GM23338 (cell line): ENCODE results near the gene DUS3L. TPM values are rescaled to one million over a fixed set of nuclear protein-coding genes. Genes with fewer than 3 reads are reported as not detected.

Experiments
- ATAC-seq: fragments of 200-7000 bp; cut with Tn5 transposase; 3 replicates; pipeline ENCODE4 v1.9.1; 2020
- DNase-seq: peaks from one replicate; pipeline ENCODE4 v3.0.0-alpha.2; 2015; ENCODE audit warnings: low spot score
- H2AFZ ChIP-seq: fragments of 200-600 bp; sonication (generic); 2 replicates; pipeline ENCODE4 v1.8.0; 2016; ENCODE audit warnings: antibody characterized with exemption, mild to moderate bottlenecking, moderate library complexity
- H3F3A ChIP-seq: fragments of 200-600 bp; sonication (generic); replicated peaks from 2 replicates; pipeline ENCODE4 v1.8.0; 2017; ENCODE audit warnings: antibody characterized with exemption, mixed run types, low read depth
- H3K27ac ChIP-seq: fragments of 200-600 bp; sonication (generic); 2 replicates; pipeline ENCODE4 v1.6.1; 2016; ENCODE audit warnings: low read depth
- H3K27me3 ChIP-seq: fragments of 200-600 bp; sonication (generic); 2 replicates; pipeline ENCODE4 v1.8.0; 2016; ENCODE audit warnings: mild to moderate bottlenecking, mixed run types, moderate library complexity; ENCODE audit not compliant: insufficient read depth
- H3K36me3 ChIP-seq: fragments of 200-600 bp; sonication (generic); 2 replicates; pipeline ENCODE4 v1.8.0; 2016; ENCODE audit warnings: mild to moderate bottlenecking; ENCODE audit not compliant: insufficient read depth
- H3K4me1 ChIP-seq: fragments of 200-600 bp; sonication (generic); 2 replicates; pipeline ENCODE4 v1.8.0; 2016; ENCODE audit warnings: mild to moderate bottlenecking, moderate library complexity; ENCODE audit not compliant: insufficient read depth
- H3K4me2 ChIP-seq: fragments of 200-600 bp; sonication (generic); 2 replicates; pipeline ENCODE4 v1.7.1; 2017; ENCODE audit warnings: mixed run types
- H3K4me3 ChIP-seq: fragments of 200-600 bp; sonication (generic); 2 replicates; pipeline ENCODE4 v1.6.1; 2016; ENCODE audit warnings: mixed run types
- H3K79me2 ChIP-seq: fragments of 200-600 bp; sonication (generic); replicated peaks from 2 replicates; pipeline ENCODE4 v1.8.0; 2017; ENCODE audit warnings: mild to moderate bottlenecking; ENCODE audit not compliant: insufficient read depth
- H3K9me2 ChIP-seq: fragments of 200-600 bp; sonication (generic); 2 replicates; pipeline ENCODE4 v1.8.0; 2017; ENCODE audit not compliant: insufficient read depth
- H4K20me1 ChIP-seq: fragments of 200-600 bp; sonication (generic); replicated peaks from 2 replicates; pipeline ENCODE4 v1.8.0; 2017; ENCODE audit warnings: mild to moderate bottlenecking; ENCODE audit not compliant: insufficient read depth
- H3K27ac Mint-ChIP-seq: 2 replicates; pipeline ENCODE4 v1.8.0; 2020; ENCODE audit warnings: inconsistent platforms, mild to moderate bottlenecking, moderate library complexity, mixed read lengths
- H3K27me3 Mint-ChIP-seq: 3 replicates; pipeline ENCODE4 v1.8.0; 2022; ENCODE audit warnings: low read depth, mild to moderate bottlenecking, moderate library complexity, mixed read lengths, inconsistent platforms; ENCODE audit not compliant: insufficient read depth, poor library complexity
- H3K36me3 Mint-ChIP-seq: 3 replicates; pipeline ENCODE4 v1.8.0; 2021; ENCODE audit warnings: low read depth, mild to moderate bottlenecking, inconsistent platforms, moderate library complexity, mixed read lengths
- H3K4me1 Mint-ChIP-seq: 3 replicates; pipeline ENCODE4 v1.8.0; 2020; ENCODE audit warnings: mild to moderate bottlenecking, inconsistent platforms, mixed read lengths
- H3K4me3 Mint-ChIP-seq: 3 replicates; pipeline ENCODE4 v1.8.0; 2021; ENCODE audit warnings: moderate library complexity, mild to moderate bottlenecking, inconsistent platforms, mixed read lengths
- H3K9me3 Mint-ChIP-seq: 3 replicates; pipeline ENCODE4 v1.8.0; 2020; ENCODE audit warnings: moderate library complexity, mild to moderate bottlenecking, inconsistent platforms, mixed read lengths
- CREB1 ChIP-seq: fragments of 250-450 bp; sonication (Bioruptor Pico); IDR thresholded peaks from 2 replicates; pipeline ENCODE4 v1.5.0; 2020; ENCODE audit warnings: low read depth, mild to moderate bottlenecking, moderate library complexity
- CTCF ChIP-seq, 2 experiments: fragments of 200-600 bp in 1 of 2; sonication (generic) in 1 of 2; conservative IDR thresholded peaks; 2 replicates each; pipeline versions ENCODE4 v1.5.1 to v1.6.1; 2016 to 2017; ENCODE audit warnings: antibody characterized with exemption in 2 of 2, low read depth in 2 of 2, mild to moderate bottlenecking in 2 of 2, moderate library complexity in 1 of 2
- ETS1 ChIP-seq: IDR thresholded peaks from 2 replicates; pipeline ENCODE4 v1.6.1; 2016; ENCODE audit warnings: antibody characterized with exemption
- EZH2 ChIP-seq: fragments of 200-600 bp; sonication (generic); IDR thresholded peaks from one replicate; pipeline ENCODE4 v1.8.0; 2017; ENCODE audit warnings: antibody characterized with exemption, mild to moderate bottlenecking, low read depth; ENCODE audit not compliant: unreplicated experiment
- EZH2phosphoT487 ChIP-seq: fragments of 200-600 bp; sonication (generic); IDR thresholded peaks from one replicate; pipeline ENCODE4 v1.8.1; 2018; ENCODE audit warnings: antibody characterized with exemption; ENCODE audit not compliant: unreplicated experiment
- JUNB ChIP-seq: IDR thresholded peaks from one replicate; pipeline ENCODE4 v1.6.1; 2016; ENCODE audit warnings: antibody characterized with exemption; ENCODE audit not compliant: unreplicated experiment
- NANOG ChIP-seq: IDR thresholded peaks from 2 replicates; pipeline ENCODE4 v1.6.1; 2016; ENCODE audit warnings: antibody characterized with exemption, borderline replicate concordance
- POLR2AphosphoS5 ChIP-seq: IDR thresholded peaks from 2 replicates; pipeline ENCODE4 v1.6.1; 2016; ENCODE audit warnings: antibody characterized with exemption, low read depth
- REST ChIP-seq: IDR thresholded peaks from one replicate; pipeline ENCODE4 v1.6.1; 2018; ENCODE audit warnings: antibody characterized with exemption; ENCODE audit not compliant: unreplicated experiment
- STAT1 ChIP-seq: IDR thresholded peaks from one replicate; pipeline ENCODE4 v1.6.1; 2016; ENCODE audit warnings: antibody characterized with exemption; ENCODE audit not compliant: unreplicated experiment
- ZNF114 ChIP-seq: fragments of 250-450 bp; sonication (Bioruptor Pico); IDR thresholded peaks from 2 replicates; pipeline ENCODE4 v1.5.0; 2020; ENCODE audit warnings: mild to moderate bottlenecking, moderate library complexity
- ZNF331 ChIP-seq: fragments of 250-450 bp; sonication (Bioruptor Pico); IDR thresholded peaks from 2 replicates; pipeline ENCODE4 v1.5.0; 2020; ENCODE audit warnings: low read depth, mild to moderate bottlenecking, moderate library complexity
- ZNF462 ChIP-seq: fragments of 250-450 bp; sonication (Bioruptor Pico); IDR thresholded peaks from 2 replicates; pipeline ENCODE4 v1.5.0; 2020; ENCODE audit warnings: mild to moderate bottlenecking, moderate library complexity
- polyA plus RNA-seq: library from polyadenylated mRNA; unstranded; fragments of >200 nt; fragmentation: Nextera tagmentation; extraction: Ambion mirVana; gene quantifications from 2 replicates; pipeline ENCODE4 v1.2.1, GENCODE V29; 2016
- total RNA-seq: library from RNA; depleted of rRNA; stranded (reverse); fragments of >200 nt; shearing (Covaris generic); gene quantifications from 2 replicates; pipeline ENCODE4 v1.2.3, GENCODE V29; 2014

DUS3L gene
- total and polyA plus RNA-seq, 2 experiments from 2014 or later: 26.2 to 53.0 TPM

- Mint-ChIP-seq H3K27me3 (peaks cover 7% of the 10 kb centered on the region), H3K9me3 (no peaks in the 10 kb centered on the region; the same call in 2 of the 3 replicates), H3K4me1 (no peaks in the 10 kb centered on the region), H3K27ac (no peak within 1 kb of the TSS), H3K36me3 (peaks cover 33% of the 10 kb centered on the region), H3K4me3 (no peak within 1 kb of the TSS)
- TF ChIP-seq NANOG: no peak
- no peak for TF ChIP-seq POLR2AphosphoS5
- no peak for TF ChIP-seq JUNB
- TF ChIP-seq EZH2: no peak
- no peak for TF ChIP-seq REST
- no peak for TF ChIP-seq ETS1
- TF ChIP-seq ZNF331 (CRISPR knock-in tag): no peak
- no peak for TF ChIP-seq ZNF462 (CRISPR knock-in tag)
- TF ChIP-seq CREB1 (CRISPR knock-in tag): no peak
- no peak for TF ChIP-seq CTCF (conservative IDR thresholded peaks at IDR 0.05; ENCODE audit: low read depth in 2 of 2)
- no peak for TF ChIP-seq STAT1
- no peak for TF ChIP-seq EZH2phosphoT487
- TF ChIP-seq ZNF114 (CRISPR knock-in tag): no peak
- Histone ChIP-seq H3K4me1 (no peaks in the 10 kb centered on the region), H2AFZ (no peak within 1 kb of the TSS), H3K36me3 (no peaks in the 10 kb centered on the region), H3K4me2 (no peak within 1 kb of the TSS), H3K27ac (no peak within 1 kb of the TSS), H3K9me2 (no peaks in the 10 kb centered on the region), H3K4me3 (no peak within 1 kb of the TSS), H3F3A (no peaks in the 10 kb centered on the region), H3K79me2 (no peaks in the 10 kb centered on the region), H4K20me1 (peaks cover 3% of the 10 kb centered on the region; the same call in 1 of the 2 replicates), H3K27me3 (no peaks in the 10 kb centered on the region)
- no peak for DNase-seq
- ATAC-seq: no peak
Measured at GRCh38 chr19:5784581-5785147, 6.3 kb downstream of the DUS3L start, which contains the start of gene PRR22. Gene PRR22 (minus strand): TSS chr19:5784746. CDS start chr19:5784660, 86 bp downstream.
